Epithelial cell of proximal tubule (primary cell): ENCODE data around the gene PRR18. TPM values are rescaled to one million over a fixed set of nuclear protein-coding genes. Genes with fewer than 3 reads are reported as not detected.

ENCODE experiments used
- DNase-seq: peaks from one replicate; pipeline ENCODE4 v3.0.0-alpha.2; 2011; ENCODE audit warnings: low read depth
- H3K4me3 ChIP-seq: 2 replicates; pipeline ENCODE4 v1.5.1; 2011; ENCODE audit warnings: low read depth, mild to moderate bottlenecking, low read length
- CTCF ChIP-seq: conservative IDR thresholded peaks from 2 replicates; pipeline ENCODE4 v1.5.1; 2012; ENCODE audit warnings: low read depth, mild to moderate bottlenecking, low read length
- total RNA-seq: library from RNA; depleted of rRNA; stranded (reverse); fragments of >200 nt; gene quantifications from 2 replicates; pipeline ENCODE4 v1.2.3, GENCODE V29; 2015

PRR18 gene
- total RNA-seq, 1 donor from 2014 or later = not detected

GRCh38 chr6:166313255-166314070 lies 5.3 kb upstream of the PRR18 start:
- no peak overlapping the region for H3K4me3 ChIP-seq
- peak; percentile 3 for DNase-seq
- peak; percentile 88 for TF ChIP-seq CTCF

- TF ChIP-seq CTCF = no peak
- no peak for DNase-seq
- H3K4me3 ChIP-seq = no peak overlapping the region
These were observed 4.6 kb upstream of the PRR18 start for GRCh38 chr6:166312832-166313231.

- TF ChIP-seq CTCF = no peak
- DNase-seq = no peak
- no peak overlapping the region for H3K4me3 ChIP-seq
These were observed 2.4 kb upstream of the PRR18 start for GRCh38 chr6:166310634-166311033.

GRCh38 chr6:166309977-166310376 lies 1.8 kb upstream of the PRR18 start:
- DNase-seq = no peak
- TF ChIP-seq CTCF = no peak
- H3K4me3 ChIP-seq = no peak overlapping the region

- H3K4me3 ChIP-seq = no peak overlapping the region
These were observed 787 bp upstream of the PRR18 start for GRCh38 chr6:166308769-166309589.

More at GRCh38 chr6:166308769-166309589, 787 bp upstream of the PRR18 start:
- DNase-seq = no peak
- TF ChIP-seq CTCF = no peak
